RPMI8226 (cell line): Measurements from ENCODE around the gene SCPEP1.

Experiments
- DNase-seq: peaks from one replicate; pipeline ENCODE4 v3.0.0-alpha.2; 2015

The SCPEP1 gene

DNA sequence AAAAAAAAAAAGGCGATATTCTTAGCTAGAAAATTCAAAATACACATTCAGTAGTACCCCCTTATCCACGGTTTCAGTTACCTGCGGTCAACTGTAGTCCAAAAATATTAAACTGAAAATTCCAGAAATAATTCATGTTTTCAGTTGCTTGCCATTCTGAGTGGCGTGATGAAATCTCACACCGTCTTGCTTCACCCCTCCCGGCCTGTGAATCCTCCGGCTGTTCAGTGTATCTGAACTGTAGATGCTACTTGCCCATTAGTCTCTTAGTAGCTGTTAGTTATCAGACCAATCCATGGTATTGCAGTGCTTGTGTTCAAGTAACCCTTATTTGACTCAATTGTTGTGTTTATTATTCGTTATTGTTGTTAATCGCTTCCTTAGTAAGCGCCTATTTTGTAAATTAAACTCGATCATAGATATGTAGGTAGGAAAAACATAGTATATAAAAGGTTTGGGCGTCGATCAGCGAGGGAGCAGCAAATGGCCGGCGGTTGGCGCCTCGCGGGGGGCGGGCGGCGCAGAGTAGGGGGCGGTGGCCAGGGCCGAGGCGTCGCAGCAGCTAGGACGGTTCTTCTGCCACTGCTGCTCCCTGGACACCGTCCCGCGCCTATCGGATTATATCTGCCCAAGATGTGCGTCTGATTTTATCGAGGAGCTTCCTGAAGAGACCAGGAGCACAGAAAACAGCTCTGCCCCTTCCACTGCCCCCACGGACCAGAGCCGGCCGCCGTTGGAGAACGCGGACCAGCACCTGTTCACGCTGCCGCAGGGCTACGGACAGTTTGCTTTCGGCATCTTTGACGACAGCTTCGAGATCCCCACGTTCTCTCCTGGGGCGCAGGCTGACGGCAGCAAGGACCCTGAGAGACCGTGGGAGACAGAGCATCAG, 67.3 kb downstream of the SCPEP1 start:
- DNase-seq: no peak

DNA sequence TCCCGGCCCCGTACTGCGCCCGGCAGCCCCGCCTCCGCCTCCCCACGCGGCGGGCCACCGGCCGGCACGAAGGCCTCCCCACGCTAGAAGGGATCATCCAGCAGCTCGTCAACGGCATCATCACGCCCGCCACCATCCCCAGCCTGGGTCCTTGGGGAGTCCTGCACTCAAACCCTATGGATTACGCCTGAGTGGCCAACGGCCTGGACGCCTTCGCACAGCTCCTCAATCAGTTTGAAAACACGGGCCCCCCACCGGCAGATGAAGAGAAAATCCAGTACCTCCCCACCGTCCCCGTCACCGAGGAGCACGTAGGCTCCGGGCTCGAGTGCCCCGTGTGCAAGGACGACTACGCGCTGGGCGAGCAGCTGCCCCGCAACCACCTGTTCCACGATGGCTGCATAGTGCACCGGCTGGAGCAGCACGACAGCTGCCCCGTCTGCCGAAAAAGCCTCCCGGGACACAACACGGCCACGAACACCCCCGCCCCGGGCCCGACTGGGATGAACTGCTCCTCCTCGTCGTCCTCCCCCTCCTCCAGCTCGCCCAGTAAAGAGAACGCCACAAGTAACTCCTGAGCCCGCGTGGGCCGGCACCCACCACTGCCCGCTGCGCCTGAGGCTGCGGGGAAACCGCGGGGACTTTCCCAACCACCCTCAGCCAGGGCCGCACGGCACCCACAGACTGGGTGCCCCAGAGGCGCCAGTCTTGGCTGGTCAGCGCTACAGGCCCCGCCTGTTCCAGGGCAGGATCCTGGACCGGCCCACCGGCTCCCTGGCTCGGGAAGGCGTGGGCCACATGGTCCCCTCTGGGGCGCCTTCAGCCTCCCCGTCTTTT, 68.2 kb downstream of the SCPEP1 start:
- DNase-seq: peak; percentile 20

DNA sequence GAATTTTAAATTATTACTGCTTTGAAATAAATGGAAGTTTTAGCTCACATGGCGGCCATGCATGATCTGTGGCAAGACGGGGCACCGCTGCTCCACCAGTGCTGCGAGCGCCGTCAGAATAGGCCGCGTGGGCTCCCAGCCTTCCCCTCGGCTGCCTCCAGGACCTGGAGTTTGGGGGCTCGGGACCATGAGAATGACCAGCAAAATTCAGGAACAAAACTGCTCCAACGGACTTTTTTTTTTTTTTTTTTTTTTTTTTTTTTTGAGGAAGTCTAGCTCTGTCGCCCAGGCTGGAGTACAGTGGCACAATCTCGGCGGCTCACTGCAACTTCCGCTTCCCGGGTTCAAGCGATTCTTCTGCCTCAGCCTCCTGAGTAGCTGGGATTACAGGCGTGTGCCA, 68.8 kb downstream of the SCPEP1 start:
- DNase-seq: no peak

DNA sequence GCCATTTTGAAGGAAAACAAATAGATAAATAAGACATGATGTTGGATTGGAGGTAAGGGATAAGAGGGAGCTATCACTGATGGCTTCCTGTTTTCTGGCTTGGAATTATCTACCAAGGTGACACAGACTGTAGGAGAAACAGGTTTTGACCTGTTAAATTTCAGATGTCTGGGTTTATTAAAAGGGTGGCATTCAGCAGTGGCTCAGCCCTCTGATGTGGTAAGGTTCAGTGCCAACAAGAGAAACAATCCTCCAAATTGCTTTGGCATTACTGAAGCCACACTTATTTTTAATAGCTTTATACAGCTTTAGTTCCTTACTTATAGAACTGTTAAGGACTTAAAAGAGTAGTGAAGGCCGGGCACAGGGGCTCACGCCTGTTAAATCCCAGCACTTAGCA, 70.2 kb downstream of the SCPEP1 start:
- no peak for DNase-seq

DNA sequence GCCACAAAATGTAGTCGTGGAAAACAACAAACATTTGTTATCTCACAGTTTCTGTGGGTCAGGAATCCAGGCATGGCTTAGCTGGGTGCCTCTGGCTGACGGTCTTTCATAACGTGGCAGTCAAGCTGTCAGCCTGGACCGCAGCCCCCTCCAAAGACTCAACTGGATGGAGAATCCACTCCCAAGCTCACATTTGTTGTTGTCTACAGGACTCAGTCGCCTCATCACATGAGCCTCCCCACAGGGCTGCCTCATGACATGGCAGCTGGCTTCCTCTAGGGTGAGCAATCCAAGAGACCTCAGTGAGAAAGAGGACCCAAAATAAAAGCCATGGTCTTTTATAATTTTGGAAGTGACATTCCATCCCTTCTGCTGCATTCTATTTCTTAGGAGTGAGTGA, 72.4 kb downstream of the SCPEP1 start:
- no peak for DNase-seq

DNA sequence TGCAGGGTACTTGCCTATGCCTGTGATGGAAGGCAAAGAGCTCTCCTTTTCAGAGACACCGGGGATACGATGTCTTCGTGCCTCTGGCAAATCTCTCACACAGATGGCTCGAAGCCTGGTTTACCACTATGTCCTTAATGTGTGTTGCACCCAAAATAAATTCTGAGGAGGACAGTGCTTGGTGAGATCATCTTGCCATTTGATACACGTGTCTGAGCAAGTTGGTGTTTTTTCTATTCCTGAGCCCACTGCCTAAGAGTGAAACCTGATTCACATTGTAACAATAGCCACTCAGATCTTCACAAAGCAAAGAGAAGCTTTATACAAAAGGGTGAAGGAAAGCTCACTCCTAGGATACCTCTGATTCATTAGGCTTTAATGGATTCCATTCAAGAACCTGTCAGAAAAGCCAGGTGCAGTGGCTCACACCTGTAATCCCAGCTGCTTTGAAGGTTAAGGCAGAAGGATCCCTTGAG, 74.0 kb downstream of the SCPEP1 start:
- peak; percentile 19 for DNase-seq
